Vagina (tissue), 2 donors: ENCODE results near the gene TMEM39A. TPM values are rescaled to one million over a fixed set of nuclear protein-coding genes. Genes with fewer than 3 reads are reported as not detected.

Source experiments
- DNase-seq, 2 donors: peaks; one replicate each; pipeline ENCODE4 v3.0.0-alpha.2; 2017; ENCODE audit errors: extremely low spot score in 2 of 2
- H3K27ac ChIP-seq: fragments of 200-600 bp; sonication (generic); one replicate; pipeline ENCODE4 v1.5.1; 2019
- H3K27me3 ChIP-seq: fragments of 200-600 bp; sonication (generic); one replicate; pipeline ENCODE4 v1.5.1; 2019
- H3K36me3 ChIP-seq, 2 donors: fragments of 200-600 bp; sonication (generic); one replicate each; pipeline ENCODE4 v1.5.1; 2017 to 2019
- H3K4me1 ChIP-seq: fragments of 200-600 bp; sonication (generic); one replicate; pipeline ENCODE4 v1.5.1; 2019
- H3K4me3 ChIP-seq, 2 donors: fragments of 200-600 bp; sonication (generic); 1 replicate in 1 of 2; 2 replicates in 1 of 2; pipeline ENCODE4 v1.5.1; 2016 to 2019
- H3K9me3 ChIP-seq: fragments of 200-600 bp; sonication (generic); one replicate; pipeline ENCODE4 v1.5.1; 2019
- CTCF ChIP-seq, 3 experiments: fragments of 450-650 bp in 2 of 3; fragments of 200-600 bp in 1 of 3; sonication (generic) in 1 of 3; IDR thresholded peaks; one replicate each; pipeline ENCODE4 v1.5.1; 2017 to 2019; ENCODE audit warnings: antibody characterized with exemption in 3 of 3, mild to moderate bottlenecking in 2 of 3, moderate library complexity in 2 of 3
- POLR2A ChIP-seq, 2 donors: fragments of 450-650 bp; IDR thresholded peaks; one replicate each; pipeline ENCODE4 v1.6.1; 2017; ENCODE audit warnings: antibody characterized with exemption in 2 of 2, mild to moderate bottlenecking in 2 of 2, moderate library complexity in 2 of 2
- POLR2AphosphoS5 ChIP-seq, 2 donors: sonication (generic); formaldehyde crosslinking; IDR thresholded peaks; one replicate each; pipeline ENCODE4 v1.9.0; 2017; ENCODE audit warnings: antibody characterized with exemption in 2 of 2, mild to moderate bottlenecking in 2 of 2, low read depth in 1 of 2; ENCODE audit not compliant: insufficient read depth in 1 of 2
- intact Hi-C: fragments of 100-400 bp; cut with DNase I; formaldehyde crosslinking; loops from one replicate; pipeline ENCODE4 v1.15.1; 2023
- total RNA-seq: library from RNA; depleted of rRNA; stranded (reverse); fragments of >200 nt; gene quantifications from one replicate; pipeline ENCODE4 v1.2.3, GENCODE V29; 2016

TMEM39A gene
- total RNA-seq, 1 donor from 2014 or later = 27.0 TPM

- peak overlapping the region; percentile 77 for H3K27ac ChIP-seq
- H3K27me3 ChIP-seq = no peaks in the 10 kb centered on the region
- intact Hi-C loops = no loop called here
- no peaks in the 10 kb centered on the region for H3K36me3 ChIP-seq
- DNase-seq = no peak
- TF ChIP-seq POLR2AphosphoS5 (IDR thresholded peaks at IDR 0.05; ENCODE audit: insufficient read depth in 1 of 2, low read depth in 1 of 2) (no peak), CTCF (IDR thresholded peaks at IDR 0.05) (no peak), POLR2A (IDR thresholded peaks at IDR 0.05) (no peak)
- H3K9me3 ChIP-seq = no peaks in the 10 kb centered on the region
- peak overlapping the region; percentile 75 to 94 for H3K4me3 ChIP-seq
- peaks cover 36% of the 10 kb centered on the region for H3K4me1 ChIP-seq
Observed at GRCh38 chr3:119497820-119498185, 34.4 kb upstream of the TMEM39A start.

GRCh38 chr3:119494597-119494996 is 31.2 kb upstream of the TMEM39A start:
- H3K4me1 ChIP-seq = peaks cover 14% of the 10 kb centered on the region
- no peaks in the 10 kb centered on the region for H3K36me3 ChIP-seq
- TF ChIP-seq POLR2AphosphoS5 (IDR thresholded peaks at IDR 0.05; ENCODE audit: insufficient read depth in 1 of 2, low read depth in 1 of 2) (no peak), POLR2A (IDR thresholded peaks at IDR 0.05) (no peak), CTCF (IDR thresholded peaks at IDR 0.05) (no peak)
- H3K27me3 ChIP-seq = no peaks in the 10 kb centered on the region
- no peak overlapping the region for H3K4me3 ChIP-seq
- H3K27ac ChIP-seq = no peak overlapping the region
- DNase-seq = no peak
- intact Hi-C loops = no loop called here
- no peaks in the 10 kb centered on the region for H3K9me3 ChIP-seq

GRCh38 chr3:119492810-119493209 is 29.4 kb upstream of the TMEM39A start:
- no peaks in the 10 kb centered on the region for H3K9me3 ChIP-seq
- TF ChIP-seq POLR2A (IDR thresholded peaks at IDR 0.05) (no peak), CTCF (IDR thresholded peaks at IDR 0.05) (no peak), POLR2AphosphoS5 (IDR thresholded peaks at IDR 0.05; ENCODE audit: insufficient read depth in 1 of 2, low read depth in 1 of 2) (no peak)
- H3K36me3 ChIP-seq = peaks cover 0 to 14% of the 10 kb centered on the region in 2 donors
- intact Hi-C loops = no loop called here
- H3K27ac ChIP-seq = no peak overlapping the region
- no peak overlapping the region for H3K4me3 ChIP-seq
- H3K27me3 ChIP-seq = no peaks in the 10 kb centered on the region
- peaks cover 7% of the 10 kb centered on the region for H3K4me1 ChIP-seq
- no peak for DNase-seq

- no peaks in the 10 kb centered on the region for H3K27me3 ChIP-seq
- H3K27ac ChIP-seq = no peak overlapping the region
- DNase-seq = no peak
- intact Hi-C loops = no loop called here
- no peak overlapping the region for H3K4me3 ChIP-seq
- H3K4me1 ChIP-seq = peaks cover under 1% of the 10 kb centered on the region
- no peaks in the 10 kb centered on the region for H3K9me3 ChIP-seq
- H3K36me3 ChIP-seq = peaks cover 0 to 14% of the 10 kb centered on the region in 2 donors
- TF ChIP-seq POLR2A (IDR thresholded peaks at IDR 0.05) (no peak), POLR2AphosphoS5 (IDR thresholded peaks at IDR 0.05; ENCODE audit: insufficient read depth in 1 of 2, low read depth in 1 of 2) (no peak), CTCF (IDR thresholded peaks at IDR 0.05) (no peak)
Observed at GRCh38 chr3:119492128-119492527, 28.7 kb upstream of the TMEM39A start.

GRCh38 chr3:119490153-119490552 is 26.7 kb upstream of the TMEM39A start:
- Histone ChIP-seq H3K4me3 (no peak overlapping the region), H3K4me1 (no peaks in the 10 kb centered on the region), H3K27me3 (no peaks in the 10 kb centered on the region), H3K9me3 (no peaks in the 10 kb centered on the region), H3K27ac (no peak overlapping the region), H3K36me3 (peaks cover 0 to 31% of the 10 kb centered on the region in 2 donors)
- intact Hi-C loops = no loop called here
- TF ChIP-seq POLR2A (IDR thresholded peaks at IDR 0.05) = no peak
- no peak for TF ChIP-seq CTCF (IDR thresholded peaks at IDR 0.05)
- DNase-seq = no peak
